GM12892 (cell line): ENCODE measurements around the gene FUZ.

Experiments used
- DNase-seq: peaks from one replicate; pipeline ENCODE4 v3.0.0; 2011; ENCODE audit not compliant: insufficient read length
- FAIRE-seq: peaks from 2 replicates; lab custom pipeline; 2011; peaks lifted over from hg19 to GRCh38; lab: Jason Lieb, UNC
- POLR2A ChIP-seq: IDR thresholded peaks from 2 replicates; pipeline ENCODE4 v1.6.1; 2011; ENCODE audit warnings: low read depth, low read length, control low read depth
- POLR2AphosphoS5 ChIP-seq: IDR thresholded peaks from 2 replicates; pipeline ENCODE4 v1.6.1; 2011; ENCODE audit warnings: low read depth, low read length, control low read depth
- TAF1 ChIP-seq: IDR thresholded peaks from 2 replicates; pipeline ENCODE4 v1.6.1; 2011; ENCODE audit warnings: low read depth, mild to moderate bottlenecking, control low read depth, low read length, borderline replicate concordance

Gene FUZ

DNA sequence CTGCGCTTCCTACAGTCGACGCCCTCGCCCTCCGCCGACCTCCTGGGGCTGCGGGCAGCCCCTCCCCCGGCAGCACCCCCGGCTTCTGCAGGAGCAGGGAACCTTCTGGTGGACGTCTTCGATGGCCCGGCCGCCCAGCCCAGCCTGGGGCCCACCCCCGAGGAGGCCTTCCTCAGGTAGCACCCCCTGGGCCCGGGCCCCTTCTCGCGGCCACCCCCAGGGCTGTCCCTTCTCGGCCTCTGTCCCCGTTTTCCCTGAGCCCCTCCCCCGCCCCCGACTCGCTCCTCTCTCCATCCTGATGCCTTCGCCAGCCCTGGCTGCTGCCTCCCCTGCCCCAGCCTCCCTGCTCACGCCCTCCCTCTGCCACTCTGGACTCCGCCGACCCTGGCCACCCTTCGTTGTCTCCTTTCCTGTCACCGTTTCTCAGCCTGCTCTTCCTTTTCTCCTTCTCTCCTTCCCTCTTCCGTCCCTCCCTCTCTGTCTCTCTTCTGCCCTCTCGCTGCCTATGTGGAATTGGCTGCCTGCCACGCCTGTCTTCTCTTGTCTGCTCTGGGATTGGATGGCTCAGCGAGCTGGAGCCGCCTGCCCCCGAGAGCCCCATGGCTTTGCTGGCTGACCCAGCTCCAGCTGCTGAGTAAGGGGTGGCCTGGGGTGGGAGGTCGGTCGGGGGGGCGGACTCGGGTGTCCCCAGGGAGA lies 11.0 kb downstream of the FUZ start:
- TF ChIP-seq POLR2A (no peak), TAF1 (no peak), POLR2AphosphoS5 (no peak)
- FAIRE-seq (no peak), DNase-seq (no peak)

DNA sequence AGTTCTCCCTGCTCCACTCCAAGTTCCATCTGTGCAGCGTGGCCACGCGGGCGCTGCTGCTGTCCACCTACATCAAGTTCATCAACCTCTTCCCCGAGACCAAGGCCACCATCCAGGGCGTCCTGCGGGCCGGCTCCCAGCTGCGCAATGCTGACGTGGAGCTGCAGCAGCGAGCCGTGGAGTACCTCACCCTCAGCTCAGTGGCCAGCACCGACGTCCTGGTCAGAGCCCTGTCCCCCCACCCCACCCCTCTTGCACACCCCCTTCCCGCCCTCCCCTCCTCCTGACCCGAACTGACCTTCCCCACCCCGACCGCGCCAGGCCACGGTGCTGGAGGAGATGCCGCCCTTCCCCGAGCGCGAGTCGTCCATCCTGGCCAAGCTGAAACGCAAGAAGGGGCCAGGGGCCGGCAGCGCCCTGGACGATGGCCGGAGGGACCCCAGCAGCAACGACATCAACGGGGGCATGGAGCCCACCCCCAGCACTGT lies 11.6 kb downstream of the FUZ start:
- FAIRE-seq (no peak), DNase-seq (no peak)
- TF ChIP-seq POLR2AphosphoS5: no peak
- no peak for TF ChIP-seq TAF1
- no peak for TF ChIP-seq POLR2A

DNA sequence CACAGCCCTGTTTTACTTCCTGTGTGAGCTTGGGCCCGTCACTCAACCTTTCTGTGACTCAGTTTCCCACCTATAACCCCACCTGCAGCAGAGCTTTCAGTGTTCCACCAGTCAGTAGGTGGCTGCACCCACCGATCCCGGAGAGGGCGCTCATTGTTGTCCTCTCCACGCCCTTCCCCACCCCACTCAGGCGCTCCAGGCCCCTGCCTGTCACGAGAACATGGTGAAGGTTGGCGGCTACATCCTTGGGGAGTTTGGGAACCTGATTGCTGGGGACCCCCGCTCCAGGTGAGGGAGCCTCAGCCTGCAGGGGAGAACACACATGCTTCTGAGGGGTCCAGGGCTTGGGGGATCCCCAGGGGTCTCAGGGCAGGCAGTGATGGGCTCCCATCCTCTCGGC lies 12.3 kb downstream of the FUZ start:
- TF ChIP-seq POLR2A (no peak), POLR2AphosphoS5 (no peak), TAF1 (no peak)
- FAIRE-seq (no peak), DNase-seq (no peak)

DNA sequence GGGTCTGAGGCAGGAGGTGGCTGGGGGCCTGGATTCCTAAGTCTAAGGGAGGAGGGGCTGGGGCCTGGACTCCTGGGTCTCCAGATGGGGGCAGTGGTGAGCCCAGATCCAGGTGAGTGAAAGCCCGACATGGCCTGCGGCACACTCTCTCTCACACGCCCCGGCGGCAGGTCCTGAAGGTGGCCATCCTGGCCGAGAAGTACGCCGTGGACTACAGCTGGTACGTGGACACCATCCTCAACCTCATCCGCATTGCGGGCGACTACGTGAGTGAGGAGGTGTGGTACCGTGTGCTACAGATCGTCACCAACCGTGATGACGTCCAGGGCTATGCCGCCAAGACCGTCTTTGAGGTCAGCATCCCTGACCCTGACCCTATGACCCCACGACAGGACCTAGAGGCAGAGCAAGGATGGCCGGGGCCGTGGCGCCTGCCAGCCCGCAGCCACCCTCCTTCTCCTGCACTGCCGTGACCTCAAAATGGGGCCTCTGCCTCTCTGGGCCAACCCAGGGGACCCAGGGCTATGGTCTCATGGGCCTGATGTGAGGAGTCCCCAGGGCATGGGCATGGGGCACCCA lies 13.2 kb downstream of the FUZ start:
- DNase-seq (no peak), FAIRE-seq (no peak)
- no peak for TF ChIP-seq POLR2AphosphoS5
- TF ChIP-seq POLR2A: no peak
- no peak for TF ChIP-seq TAF1

DNA sequence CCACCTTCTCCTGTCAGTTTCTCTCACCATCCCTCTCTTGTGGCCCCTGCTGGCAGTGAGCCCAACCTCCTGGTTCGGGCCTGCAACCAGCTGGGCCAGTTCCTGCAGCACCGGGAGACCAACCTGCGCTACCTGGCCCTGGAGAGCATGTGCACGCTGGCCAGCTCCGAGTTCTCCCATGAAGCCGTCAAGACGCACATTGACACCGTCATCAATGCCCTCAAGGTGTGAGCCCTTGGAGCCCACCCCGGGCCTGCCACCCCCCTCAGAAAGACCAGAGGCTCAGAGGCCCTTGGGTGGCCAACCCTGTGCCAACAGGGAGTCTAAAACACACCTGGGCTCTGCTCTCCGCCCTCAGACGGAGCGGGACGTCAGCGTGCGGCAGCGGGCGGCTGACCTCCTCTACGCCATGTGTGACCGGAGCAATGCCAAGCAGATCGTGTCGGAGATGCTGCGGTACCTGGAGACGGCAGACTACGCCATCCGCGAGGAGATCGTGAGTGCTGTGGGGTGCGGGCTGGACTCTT lies 13.8 kb downstream of the FUZ start:
- DNase-seq (no peak), FAIRE-seq (no peak)
- TF ChIP-seq POLR2AphosphoS5 (no peak), POLR2A (no peak), TAF1 (no peak)

DNA sequence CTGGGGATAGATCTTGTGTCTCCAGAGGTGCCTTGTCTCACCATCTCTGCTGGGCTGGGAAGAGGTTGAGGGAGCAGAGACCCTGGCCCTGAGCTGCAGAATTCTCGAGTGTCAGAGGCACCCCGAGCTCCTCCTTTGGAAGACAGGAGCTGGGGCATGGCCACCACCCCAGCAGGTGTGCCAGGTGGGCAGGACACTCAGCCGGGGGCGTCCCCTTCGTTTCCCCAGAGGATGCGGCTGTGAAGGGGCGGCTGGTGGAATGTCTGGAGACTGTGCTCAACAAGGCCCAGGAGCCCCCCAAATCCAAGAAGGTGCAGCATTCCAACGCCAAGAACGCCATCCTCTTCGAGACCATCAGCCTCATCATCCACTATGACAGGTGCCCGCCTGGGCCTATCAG lies 14.5 kb downstream of the FUZ start:
- no peak for FAIRE-seq
- no peak for DNase-seq
- TF ChIP-seq POLR2AphosphoS5 (no peak), POLR2A (no peak), TAF1 (no peak)

DNA sequence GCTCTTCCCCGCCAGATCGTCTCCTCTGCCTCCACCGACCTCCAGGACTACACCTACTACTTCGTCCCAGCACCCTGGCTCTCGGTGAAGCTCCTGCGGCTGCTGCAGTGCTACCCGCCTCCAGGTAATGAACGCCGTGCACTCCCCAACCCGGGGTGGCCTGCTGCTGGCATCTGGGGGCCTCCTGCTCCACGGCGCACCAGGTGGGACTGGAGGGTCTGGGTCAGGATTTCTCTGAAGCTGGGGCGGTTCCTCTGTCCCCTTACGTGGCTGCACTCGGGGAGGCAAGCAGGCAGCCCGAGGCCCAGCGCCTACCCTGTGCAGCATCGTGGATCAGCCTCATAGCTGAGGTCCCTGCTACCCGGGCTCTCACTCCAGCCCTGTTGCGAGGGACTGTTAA lies 17.5 kb downstream of the FUZ start:
- TF ChIP-seq TAF1 (no peak), POLR2AphosphoS5 (no peak), POLR2A (no peak)
- DNase-seq: no peak
- no peak for FAIRE-seq

DNA sequence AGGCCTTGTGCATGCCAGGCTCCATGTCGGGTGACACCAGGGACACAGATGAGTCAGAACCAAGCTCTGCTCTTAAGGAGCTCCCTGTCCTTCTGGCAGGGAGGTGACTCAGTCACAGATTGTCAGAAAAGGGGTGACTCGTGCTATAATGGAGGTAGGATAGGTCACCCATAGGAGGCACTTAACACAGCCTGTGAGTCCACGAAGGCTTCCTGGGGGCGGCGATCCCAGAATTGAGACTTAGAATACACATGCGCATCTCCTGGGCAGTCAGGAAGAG lies 19.6 kb downstream of the FUZ start:
- DNase-seq (no peak), FAIRE-seq (no peak)
- TF ChIP-seq POLR2A (no peak), TAF1 (no peak), POLR2AphosphoS5 (no peak)

DNA sequence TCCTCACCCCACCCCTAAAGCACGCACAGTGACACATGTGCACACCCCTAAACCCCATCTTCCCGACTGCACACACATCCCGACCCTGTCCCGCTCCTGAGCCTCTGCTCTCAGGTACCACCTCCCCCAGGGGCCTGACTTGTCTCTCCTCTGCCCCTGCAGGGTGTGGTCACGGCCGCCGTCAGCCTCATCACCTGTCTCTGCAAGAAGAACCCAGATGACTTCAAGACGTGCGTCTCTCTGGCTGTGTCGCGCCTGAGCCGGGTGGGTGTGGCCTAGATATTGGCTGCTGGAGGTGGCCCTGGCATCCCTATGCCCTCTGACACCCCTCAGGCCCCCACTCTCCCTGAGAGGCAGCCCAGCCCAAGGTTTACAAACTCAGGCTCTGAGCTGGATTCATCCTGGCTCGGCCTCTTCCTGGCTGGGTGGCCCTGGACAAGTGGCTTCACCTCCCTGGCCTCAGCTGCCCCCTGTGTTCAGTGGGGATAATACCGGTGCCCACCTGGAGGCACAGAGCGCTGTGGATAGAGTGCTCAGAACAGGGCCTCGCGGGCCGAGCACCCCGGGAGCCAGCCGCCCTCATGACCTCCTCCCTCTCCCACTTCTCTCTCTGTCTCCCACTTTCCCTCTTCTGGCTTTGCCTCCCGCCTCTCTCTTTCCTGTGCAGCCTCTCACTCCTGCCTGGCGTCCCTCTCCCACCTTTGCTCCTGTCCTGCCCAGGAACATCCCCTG lies 20.1 kb downstream of the FUZ start:
- no peak for DNase-seq
- TF ChIP-seq TAF1 (no peak), POLR2AphosphoS5 (no peak), POLR2A (no peak)
- FAIRE-seq: no peak

DNA sequence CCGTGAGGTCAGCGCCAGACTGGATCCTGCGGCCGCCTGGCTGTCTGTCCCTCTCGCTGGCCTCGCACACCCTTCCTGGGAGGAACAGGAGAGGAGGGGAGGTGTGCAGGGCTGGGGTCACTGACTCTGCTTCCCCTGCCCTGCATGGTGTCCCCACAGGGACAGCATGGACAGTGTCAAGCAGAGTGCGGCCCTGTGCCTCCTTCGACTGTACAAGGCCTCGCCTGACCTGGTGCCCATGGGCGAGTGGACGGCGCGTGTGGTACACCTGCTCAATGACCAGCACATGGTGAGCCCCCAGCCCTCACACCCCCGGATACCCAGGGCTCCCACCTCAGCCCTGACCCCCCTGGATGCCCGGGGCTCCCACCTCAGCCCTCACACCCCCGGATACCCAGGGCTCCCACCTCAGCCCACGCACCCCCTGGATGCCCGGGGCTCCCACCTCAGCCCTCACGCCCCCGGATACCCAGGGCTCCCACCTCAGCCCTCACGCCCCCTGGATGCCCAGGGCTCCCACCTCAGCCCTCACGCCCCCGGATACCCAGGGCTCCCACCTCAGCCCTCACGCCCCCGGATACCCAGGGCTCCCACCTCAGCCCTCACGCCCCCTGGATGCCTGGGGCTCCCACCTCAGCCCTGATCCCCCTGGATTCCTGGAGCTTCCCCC lies 21.2 kb downstream of the FUZ start:
- DNase-seq (no peak), FAIRE-seq (no peak)
- TF ChIP-seq POLR2AphosphoS5 (no peak), TAF1 (no peak), POLR2A (no peak)

DNA sequence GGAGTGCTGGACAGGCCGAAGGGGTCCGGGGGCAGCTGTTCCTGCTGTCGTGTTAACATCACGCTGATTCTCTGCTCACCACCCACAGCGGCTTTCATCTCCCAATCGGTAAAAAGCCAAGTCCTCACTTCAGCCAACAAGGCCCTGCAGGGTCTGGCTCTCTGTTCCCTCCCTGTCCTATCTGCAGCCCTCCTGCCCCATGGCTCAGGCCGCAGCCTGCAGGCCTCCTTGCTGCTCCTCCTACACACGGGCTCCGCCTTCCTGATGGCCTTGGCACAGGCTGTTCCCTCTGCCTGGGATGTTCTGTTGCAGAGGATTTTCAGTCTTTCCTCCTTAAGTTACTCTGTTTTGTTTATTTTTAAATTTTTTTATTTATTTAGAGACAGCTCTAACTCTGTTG lies 22.2 kb downstream of the FUZ start:
- no peak for FAIRE-seq
- no peak for TF ChIP-seq TAF1

DNA sequence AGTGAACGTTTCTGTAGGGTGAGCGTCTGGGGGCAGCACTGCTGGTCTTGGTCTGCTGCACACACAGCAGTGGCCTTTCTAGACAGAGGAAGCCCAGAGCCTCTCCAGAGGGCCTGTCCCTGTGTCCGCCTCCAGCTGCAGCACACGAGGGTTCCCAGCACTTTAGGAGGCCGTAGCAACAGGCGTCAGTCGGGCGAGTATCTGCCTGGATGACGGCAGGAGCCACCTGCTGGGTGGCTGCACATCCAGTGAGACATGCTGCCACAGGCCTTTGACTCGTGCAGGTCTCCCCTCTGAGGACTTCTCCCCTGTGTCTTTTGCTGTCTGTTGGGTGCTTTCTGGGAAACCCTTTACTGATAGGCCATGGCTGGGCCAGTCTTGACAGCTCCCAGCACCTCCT lies 24.2 kb downstream of the FUZ start:
- DNase-seq (no peak), FAIRE-seq (no peak)
- TF ChIP-seq TAF1 (no peak), POLR2A (no peak), POLR2AphosphoS5 (no peak)

More for the DNA sequence above, 22.2 kb downstream of the FUZ start:
- DNase-seq: no peak
